NCI-H2196 treated with DMSO at 0.1 percent for 48 hours (cell line): ENCODE data around the gene RNF130.
"Not testable (repeated sequence)": the region's sequence is repeated elsewhere in the genome, so short reads cannot be mapped to it uniquely, and the experiment has no call there.

ENCODE experiments used
- DNase-seq: peaks from one replicate; lab custom pipeline; 2025; ENCODE audit not compliant: unreplicated experiment; lab: John Stamatoyannopoulos, UW

RNF130 gene

GRCh38 chr5:180026320-180026719 is 45.2 kb downstream of the RNF130 start:
- DNase-seq: peak; percentile 8

DNA sequence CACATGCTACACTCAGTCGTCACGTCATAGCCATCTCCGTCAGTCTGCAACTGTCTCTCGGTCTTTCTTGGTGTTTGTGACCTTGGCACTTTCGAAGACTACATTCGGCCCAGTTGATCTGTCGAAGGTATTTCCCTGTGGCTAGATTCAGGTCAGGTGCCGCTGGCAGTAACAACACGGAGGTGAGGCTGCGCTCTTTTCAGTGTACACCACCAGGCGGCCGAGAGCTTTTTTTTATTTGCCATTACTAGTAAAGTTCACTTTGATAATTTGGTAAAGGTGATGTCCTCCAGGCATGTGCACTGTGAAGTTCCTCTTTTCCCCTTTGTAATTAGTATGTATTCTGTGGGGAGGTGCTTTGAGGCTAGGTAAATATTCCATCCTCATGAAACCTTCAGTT is 49.7 kb downstream of the RNF130 start:
- no peak for DNase-seq

DNA sequence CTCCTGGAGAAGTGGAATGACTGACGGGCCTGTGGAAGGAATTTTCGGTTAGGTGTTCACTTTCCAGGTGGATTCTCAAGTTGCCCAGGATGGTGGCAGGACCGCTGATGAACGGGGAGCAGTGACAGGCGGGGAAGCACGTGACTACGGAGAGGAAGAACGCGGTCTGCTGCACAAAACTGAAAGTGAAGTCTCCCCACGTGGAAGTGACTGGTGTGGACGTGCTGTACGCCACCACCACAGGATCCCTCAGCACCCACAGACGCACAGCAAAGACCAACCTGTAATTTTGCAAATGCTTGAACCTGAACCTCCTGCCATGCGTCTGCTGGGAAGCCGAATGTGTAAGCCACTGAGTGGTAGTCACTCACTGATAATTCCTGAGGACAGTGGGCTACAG is 51.4 kb downstream of the RNF130 start:
- no peak for DNase-seq

DNA sequence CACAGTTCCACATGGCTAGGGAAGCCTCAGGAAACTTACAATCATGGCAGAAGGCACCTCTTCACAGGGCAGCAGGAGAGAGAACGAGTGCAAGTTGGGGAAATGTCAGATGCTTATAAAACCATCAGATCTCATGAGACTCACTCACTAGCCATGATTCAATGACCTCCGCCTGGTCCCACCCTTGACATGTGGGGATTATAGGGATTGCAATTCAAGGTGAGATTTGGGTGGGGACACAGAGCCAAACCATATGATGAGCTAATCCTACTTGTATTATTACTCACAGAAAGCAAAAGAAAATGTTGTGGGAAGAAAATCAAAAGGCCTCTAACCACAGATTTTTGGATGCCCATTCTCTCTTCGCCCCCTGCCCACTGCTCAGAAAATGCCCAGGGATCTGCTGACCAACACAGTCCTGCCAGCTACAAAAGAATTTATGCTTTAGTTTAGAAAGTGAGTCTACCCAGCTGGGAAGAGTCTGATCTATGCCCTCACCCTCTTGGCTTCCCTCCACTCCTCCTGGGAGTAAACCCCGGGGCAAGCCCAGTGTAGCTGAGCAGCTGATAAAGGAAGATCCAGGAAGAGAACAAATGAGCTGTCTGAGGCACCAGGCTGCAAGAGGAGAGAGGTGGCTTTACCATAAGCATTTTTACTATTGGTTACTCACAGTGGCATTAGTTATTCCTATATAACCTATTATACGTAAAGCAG is 53.1 kb downstream of the RNF130 start:
- DNase-seq: no peak

- not testable (repeated sequence) for DNase-seq
Measured at GRCh38 chr5:180015523-180015922, 56.0 kb downstream of the RNF130 start.

- DNase-seq: no peak
Measured at GRCh38 chr5:180013678-180014077, 57.9 kb downstream of the RNF130 start.

DNA sequence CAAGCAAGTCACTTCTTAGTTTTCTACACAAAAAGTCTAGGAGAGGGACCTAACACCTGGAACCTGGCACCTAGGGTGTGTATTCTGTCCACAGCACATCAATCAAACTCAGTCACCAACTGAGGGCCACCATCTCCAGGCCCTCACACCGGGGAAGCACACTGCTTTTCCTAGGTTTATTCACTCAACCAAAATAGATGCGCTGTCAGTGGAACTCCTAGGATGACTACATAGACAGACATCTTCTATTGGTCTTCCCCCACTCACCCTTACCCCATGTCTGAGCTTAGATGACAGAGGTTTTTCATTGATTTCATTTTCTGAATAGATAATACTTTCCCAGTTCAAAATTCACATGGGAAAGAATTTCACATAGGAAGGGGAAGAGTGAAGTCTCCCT is 59.2 kb downstream of the RNF130 start:
- DNase-seq: no peak

- DNase-seq: no peak
Measured at GRCh38 chr5:180010636-180011035, 60.9 kb downstream of the RNF130 start.

DNA sequence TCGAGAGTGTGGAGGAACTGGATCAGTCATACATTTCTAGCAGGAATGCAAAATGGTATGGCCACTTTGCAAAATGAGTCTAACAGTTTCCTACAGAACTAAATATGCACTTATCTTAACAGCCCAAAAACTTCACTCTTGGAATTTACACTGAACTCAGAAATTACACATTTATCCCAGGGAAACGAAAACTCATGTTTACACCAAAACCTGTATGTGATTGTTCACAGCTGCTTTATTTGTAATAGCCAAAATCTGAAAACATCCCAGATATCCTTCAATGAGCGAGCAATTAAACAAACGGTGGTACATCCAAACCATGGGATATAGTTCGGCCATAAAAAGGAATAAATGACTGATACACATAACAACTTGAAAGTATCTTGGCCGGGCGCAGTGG is 62.0 kb downstream of the RNF130 start:
- DNase-seq: no peak

DNA sequence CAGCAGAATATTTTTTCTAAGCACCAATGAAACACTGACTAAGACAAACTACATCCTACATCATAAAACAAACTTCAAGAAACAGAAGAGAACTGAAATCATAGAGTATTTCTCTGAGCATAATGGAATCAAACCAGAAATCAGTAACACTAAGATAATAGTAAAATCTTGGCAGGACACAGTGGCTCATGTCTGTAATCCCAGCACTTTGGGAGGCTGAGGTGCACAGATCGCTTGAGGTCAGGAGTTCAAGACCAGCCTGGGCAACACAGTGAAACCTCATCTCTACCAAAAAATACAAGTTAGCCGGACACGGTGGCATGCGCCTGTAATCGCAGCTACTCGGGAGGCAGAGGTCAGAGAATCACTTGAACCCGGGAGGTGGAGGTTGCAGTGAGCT is 63.1 kb downstream of the RNF130 start:
- DNase-seq: no peak

GRCh38 chr5:180007582-180007981 is 64.0 kb downstream of the RNF130 start:
- no peak for DNase-seq

- no peak for DNase-seq
Measured at GRCh38 chr5:180006141-180006540, 65.4 kb downstream of the RNF130 start.

DNA sequence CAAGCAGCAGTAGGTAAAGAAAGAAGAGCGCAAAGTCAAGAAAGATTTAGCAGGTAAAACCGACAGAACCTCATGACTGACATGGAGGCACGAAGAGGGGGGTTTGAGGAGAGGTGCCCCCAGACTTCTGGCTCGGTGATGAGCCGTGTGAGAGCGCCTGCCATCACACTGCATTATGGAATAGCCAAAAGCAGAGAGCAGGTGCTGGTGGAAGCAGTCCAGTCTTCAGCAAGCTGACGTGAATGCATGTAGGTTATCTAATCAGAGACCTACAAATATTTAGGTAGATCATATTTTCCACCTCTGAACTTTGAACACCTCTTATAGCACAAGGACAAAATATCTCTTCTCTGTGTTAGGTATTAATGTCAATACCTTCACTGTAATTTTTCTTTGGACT is 68.4 kb downstream of the RNF130 start:
- no peak for DNase-seq

GRCh38 chr5:180001742-180002141 is 69.8 kb downstream of the RNF130 start:
- no peak for DNase-seq

GRCh38 chr5:180001136-180001535 is 70.4 kb downstream of the RNF130 start:
- DNase-seq: no peak

GRCh38 chr5:179998485-179998884 is 73.1 kb downstream of the RNF130 start:
- DNase-seq: no peak

DNA sequence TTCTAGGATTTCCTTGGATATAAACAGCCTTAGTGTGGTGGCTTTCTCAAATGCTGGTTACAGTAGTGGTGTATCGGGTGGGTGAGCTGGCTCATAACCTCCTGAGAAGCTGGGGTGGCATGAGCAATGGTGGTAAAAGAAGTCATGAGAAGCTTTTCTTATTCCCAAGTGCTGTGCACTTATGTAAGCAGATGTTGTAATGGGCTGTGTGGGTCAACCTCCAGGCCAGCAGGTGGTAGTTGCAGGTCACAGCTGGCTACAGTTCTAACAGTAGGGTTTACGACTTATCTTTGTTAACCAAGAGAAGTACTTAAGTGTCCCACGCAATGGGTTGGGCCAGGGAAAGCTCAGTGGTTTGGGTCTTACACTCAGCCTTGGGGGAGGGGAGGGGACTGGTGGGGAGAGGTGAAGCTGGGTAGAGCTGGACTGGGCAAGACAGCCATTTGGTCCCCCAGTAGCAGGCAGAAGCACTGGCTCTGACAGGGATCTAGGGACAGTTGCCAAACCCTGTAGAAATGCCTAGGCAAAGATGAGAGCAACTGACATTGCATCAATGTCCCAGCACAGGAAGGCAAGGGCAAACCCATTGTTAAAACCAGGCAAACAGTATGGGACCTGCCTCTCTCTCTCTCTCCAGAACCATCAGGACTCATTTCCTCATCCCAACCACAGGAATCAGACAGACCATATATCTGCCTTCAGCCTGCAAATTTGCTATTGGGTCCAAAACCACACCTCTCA is 76.8 kb downstream of the RNF130 start:
- DNase-seq: no peak

- DNase-seq: not testable (repeated sequence)
Measured at GRCh38 chr5:179992855-179993254, 78.7 kb downstream of the RNF130 start.

GRCh38 chr5:179991106-179991505 is 80.5 kb downstream of the RNF130 start:
- DNase-seq: no peak

- DNase-seq: not testable (repeated sequence)
Measured at GRCh38 chr5:179990525-179990924, 81.0 kb downstream of the RNF130 start.

- no peak for DNase-seq
Measured at GRCh38 chr5:179986328-179986727, 85.2 kb downstream of the RNF130 start.

DNA sequence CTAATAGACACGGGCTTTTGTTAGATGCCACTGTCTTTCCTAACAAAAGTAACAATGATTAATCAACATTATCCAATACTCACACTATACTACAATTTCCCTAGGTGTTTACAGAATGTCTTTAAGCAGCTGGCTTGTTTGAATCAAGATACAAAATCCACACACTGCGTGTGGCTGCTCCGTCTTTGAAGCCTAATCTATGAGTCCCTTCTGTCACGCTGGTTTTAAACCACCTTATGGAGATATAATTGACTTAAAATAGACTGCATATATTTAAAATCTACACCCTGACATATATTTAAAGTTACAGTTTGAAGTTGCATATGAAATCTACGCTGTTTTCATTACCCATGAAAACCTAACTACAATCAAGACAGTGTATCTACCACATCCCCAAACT is 89.9 kb downstream of the RNF130 start:
- no peak for DNase-seq

GRCh38 chr5:179980767-179981166 is 90.8 kb downstream of the RNF130 start:
- DNase-seq: no peak
